CD4-positive, alpha-beta memory T cell (primary cell): ENCODE data around the gene BORCS6. TPM values are rescaled to one million over a fixed set of nuclear protein-coding genes. Genes with fewer than 3 reads are reported as not detected.
A peak's percentile ranks its signal among the peaks of the same experiment; 100 is the strongest.

Experiments used
- CTCF ChIA-PET: fragments of 350-600 bp; sonication (Branson Sonifier 250); formaldehyde crosslinking; loops from one replicate; lab custom pipeline; 2021; ENCODE audit warnings: inconsistent platforms; ENCODE audit not compliant: partially characterized antibody; lab: Charles Lee
- POLR2A ChIA-PET: fragments of 350-600 bp; sonication (Branson Sonifier 250); formaldehyde crosslinking; loops from one replicate; lab custom pipeline; 2021; ENCODE audit not compliant: partially characterized antibody; lab: Charles Lee
- DNase-seq, 5 donors: peaks; one replicate each; pipeline versions ENCODE4 v3.0.0 to v3.0.0-alpha.2; 2020 to 2022; ENCODE audit warnings: mixed read lengths in 1 of 5
- H3K27ac ChIP-seq: one replicate; pipeline ENCODE4 v1.7.0; 2013; ENCODE audit warnings: low read depth, low read length
- H3K27me3 ChIP-seq: 2 replicates; pipeline ENCODE4 v1.7.0; 2013; ENCODE audit warnings: mild to moderate bottlenecking, low read length, moderate library complexity; ENCODE audit not compliant: insufficient read depth
- H3K36me3 ChIP-seq: 2 replicates; pipeline ENCODE4 v1.7.0; 2013; ENCODE audit warnings: mild to moderate bottlenecking, low read length, moderate library complexity; ENCODE audit not compliant: insufficient read depth
- H3K4me1 ChIP-seq: 2 replicates; pipeline ENCODE4 v1.7.0; 2013; ENCODE audit warnings: mild to moderate bottlenecking, low read length, moderate library complexity; ENCODE audit not compliant: insufficient read depth
- H3K4me3 ChIP-seq, 2 donors: one replicate each; pipeline ENCODE4 v1.7.0; 2013; ENCODE audit warnings: low read length in 2 of 2, mild to moderate bottlenecking in 1 of 2
- H3K9me3 ChIP-seq, 2 donors: one replicate each; pipeline ENCODE4 v1.7.0; 2013; ENCODE audit warnings: low read length in 2 of 2, control low read depth in 1 of 2; ENCODE audit not compliant: control insufficient read depth in 1 of 2
- H3K27ac Mint-ChIP-seq, 7 donors: one replicate each; pipeline ENCODE4 v1.8.0; 2020 to 2021; ENCODE audit warnings: mixed read lengths in 7 of 7, mild to moderate bottlenecking in 6 of 7, inconsistent platforms in 3 of 7, moderate library complexity in 3 of 7
- H3K27me3 Mint-ChIP-seq, 2 donors: one replicate each; pipeline ENCODE4 v1.8.0; 2020 to 2021; ENCODE audit warnings: mixed read lengths in 2 of 2
- H3K36me3 Mint-ChIP-seq, 2 donors: one replicate each; pipeline ENCODE4 v1.8.0; 2020 to 2021; ENCODE audit warnings: mixed read lengths in 2 of 2, inconsistent platforms in 1 of 2, mild to moderate bottlenecking in 1 of 2
- H3K4me1 Mint-ChIP-seq, 4 donors: one replicate each; pipeline ENCODE4 v1.8.0; 2020 to 2021; ENCODE audit warnings: mixed read lengths in 4 of 4, mild to moderate bottlenecking in 1 of 4
- H3K4me3 Mint-ChIP-seq, 8 donors: one replicate each; pipeline ENCODE4 v1.8.0; 2020 to 2021; ENCODE audit warnings: mixed read lengths in 8 of 8, mild to moderate bottlenecking in 7 of 8, moderate library complexity in 6 of 8, inconsistent platforms in 3 of 8
- H3K9me3 Mint-ChIP-seq, 8 donors: one replicate each; pipeline ENCODE4 v1.8.0; 2020 to 2021; ENCODE audit warnings: mixed read lengths in 8 of 8, mild to moderate bottlenecking in 5 of 8, inconsistent platforms in 3 of 8, moderate library complexity in 1 of 8
- intact Hi-C: fragments of 100-400 bp; cut with micrococcal nuclease; formaldehyde crosslinking; loops from one replicate; pipeline ENCODE4 v1.15.1; 2023
- polyA plus RNA-seq, 2 donors: library from polyadenylated mRNA; unstranded; fragments of 300-500 nt; fragmentation: Illumina TruSeq; gene quantifications; one replicate each; pipeline ENCODE4 v1.2.3, GENCODE V29; 2021
- total RNA-seq, 2 experiments: library from RNA; stranded (reverse); gene quantifications; one replicate each; pipeline ENCODE4 v1.2.3, GENCODE V29; 2021

BORCS6 gene
- total and polyA plus RNA-seq, 4 experiments from 2014 or later: 13.3 to 21.9 (median 19.3) TPM

GRCh38 chr17:8212312-8213180 lies 22.6 kb upstream of the BORCS6 start:
- intact Hi-C loops: no loop called here
- Mint-ChIP-seq H3K27me3 (no peaks in the 10 kb centered on the region), H3K4me3 (no peak overlapping the region), H3K36me3 (no peaks in the 10 kb centered on the region), H3K4me1 (peaks cover 13 to 21% (median 16%) of the 10 kb centered on the region in 4 donors), H3K27ac (peak overlapping the region in 1 of 7 donors; percentile 82), H3K9me3 (peaks cover 0 to 2% (median 0%) of the 10 kb centered on the region in 8 donors)
- no peaks in the 10 kb centered on the region for H3K9me3 ChIP-seq
- H3K27me3 ChIP-seq: no peaks in the 10 kb centered on the region
- peaks cover 15% of the 10 kb centered on the region for H3K4me1 ChIP-seq
- no peak for DNase-seq
- H3K4me3 ChIP-seq: no peak overlapping the region
- CTCF ChIA-PET: interaction anchor here (1.2 to 1.8 kb wide), 2 partner anchors 18 to 89 kb away, joined by 3 read pairs; no protein-coding TSS in a partner anchor
- no peaks in the 10 kb centered on the region for H3K36me3 ChIP-seq
- POLR2A ChIA-PET: interaction anchor here (1.0 to 5.0 kb wide), 7 partner anchors 10 to 94 kb away, joined by 3 to 74 read pairs (median 15); partner anchors contain the start of genes ALOXE3, BORCS6 and CTC1
- no peak overlapping the region for H3K27ac ChIP-seq

DNA sequence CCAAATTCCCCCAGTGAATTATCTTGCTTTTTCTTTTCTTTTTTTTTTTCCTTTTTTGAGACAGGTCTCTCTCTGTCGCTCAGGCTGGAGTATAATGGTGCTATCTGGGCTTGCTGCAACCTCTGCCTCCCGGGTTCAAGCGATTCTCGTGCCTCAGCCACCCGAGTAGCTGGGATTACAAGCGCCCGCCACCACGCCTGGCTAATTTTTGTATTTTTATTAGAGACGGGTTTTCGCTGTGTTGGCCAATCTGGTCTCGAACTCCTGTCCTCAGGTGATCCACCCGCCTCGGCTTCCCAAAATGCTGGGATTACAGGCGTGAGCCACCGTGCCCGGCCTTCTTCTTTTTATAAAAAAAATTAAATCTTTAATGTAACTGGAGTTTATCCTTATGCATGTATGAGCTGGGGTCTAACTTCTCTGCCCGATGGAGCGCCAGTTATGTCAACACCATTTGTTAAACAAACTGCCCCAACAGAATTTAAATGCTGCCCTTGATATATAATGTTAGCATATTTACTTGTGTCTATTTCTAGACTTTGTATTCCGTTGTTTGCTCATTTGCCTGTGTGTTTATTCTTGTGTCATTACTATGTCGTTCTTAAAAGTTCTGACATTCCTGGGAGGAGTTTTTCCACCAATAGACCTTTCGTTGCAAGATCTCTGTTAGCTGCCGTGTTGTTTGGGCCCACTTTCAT lies 20.9 kb upstream of the BORCS6 start:
- Mint-ChIP-seq H3K27me3 (no peaks in the 10 kb centered on the region), H3K36me3 (no peaks in the 10 kb centered on the region), H3K9me3 (peaks cover 0 to 2% (median 0%) of the 10 kb centered on the region in 8 donors), H3K27ac (peak overlapping the region; percentile 82 to 95 (median 94)), H3K4me3 (peak overlapping the region; percentile 85 to 96 (median 92)), H3K4me1 (peaks cover 13 to 21% (median 17%) of the 10 kb centered on the region in 4 donors)
- intact Hi-C loops: loop anchor here (1.0 kb wide), 3 partner anchors 11 to 24 kb away; no protein-coding TSS in a partner anchor
- Histone ChIP-seq H3K9me3 (no peaks in the 10 kb centered on the region), H3K27ac (peak overlapping the region; percentile 69), H3K36me3 (no peaks in the 10 kb centered on the region), H3K4me3 (peak overlapping the region; percentile 71 to 83), H3K27me3 (no peaks in the 10 kb centered on the region), H3K4me1 (peaks cover 15% of the 10 kb centered on the region)
- CTCF ChIA-PET: interaction anchor here (0.9 to 1.8 kb wide), 7 partner anchors 10 to 117 kb away, joined by 3 to 6 read pairs (median 4); partner anchors contain the start of genes ALOXE3 and SLC25A35
- POLR2A ChIA-PET: interaction anchor here (0.6 to 5.0 kb wide), 23 partner anchors 8 to 92 kb away, joined by 3 to 74 read pairs (median 5); partner anchors contain the start of genes ALOXE3, BORCS6, CTC1 and PFAS
- DNase-seq: no peak

DNA sequence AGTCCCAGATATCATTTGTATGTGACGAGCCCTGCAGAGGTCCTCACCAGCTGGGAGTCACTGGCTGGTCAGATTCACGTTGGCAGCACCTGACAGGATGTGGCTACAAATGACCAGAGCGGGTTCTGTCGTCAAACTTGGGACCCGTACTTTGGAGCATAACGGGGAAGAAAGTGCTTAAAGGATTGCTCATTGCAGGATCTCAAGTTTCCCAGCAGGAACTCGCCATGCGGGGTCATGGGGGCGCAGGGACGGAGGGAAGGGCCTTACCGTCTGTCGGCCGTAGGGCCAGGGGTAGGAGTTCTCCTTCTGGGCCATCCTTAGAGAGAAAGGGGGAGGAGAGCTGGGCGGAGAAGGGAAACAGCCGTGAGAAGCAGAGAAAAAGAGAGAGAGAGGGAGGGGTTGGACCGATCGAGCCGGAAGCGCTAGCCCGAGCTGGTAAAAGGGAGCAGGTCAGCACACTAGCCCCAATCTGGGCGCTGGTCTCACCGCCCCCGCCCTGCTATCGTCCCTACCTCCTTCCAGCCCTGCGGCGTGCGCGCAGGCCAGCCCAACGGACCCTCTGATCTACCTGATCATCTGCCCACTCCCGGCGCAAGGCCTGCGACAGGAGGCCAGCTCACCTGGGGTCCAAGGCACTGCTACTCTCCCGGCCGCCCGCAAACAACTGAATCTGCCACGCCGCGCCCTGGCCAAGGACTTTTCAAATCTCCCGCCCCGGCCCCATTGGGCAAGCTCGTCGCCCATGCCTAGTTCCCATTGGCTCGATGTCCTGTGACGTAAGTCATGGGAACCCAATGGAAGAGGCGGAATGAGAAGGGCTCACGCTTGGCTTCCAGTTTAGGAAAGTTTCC lies 20.2 kb upstream of the BORCS6 start, which contains the start of gene AURKB:
AURKB (minus strand) TSS at position 669 of the 854 bp plus-strand sequence; CDS start at position 318, 351 bp downstream.
- Histone ChIP-seq H3K36me3 (no peaks in the 10 kb centered on the region), H3K27ac (peak within 1 kb of the TSS; percentile 69), H3K4me3 (peak within 1 kb of the TSS; percentile 71 to 83), H3K9me3 (no peaks in the 10 kb centered on the region), H3K4me1 (peaks cover 15% of the 10 kb centered on the region), H3K27me3 (no peaks in the 10 kb centered on the region)
- Mint-ChIP-seq H3K9me3 (peaks cover 0 to 2% (median 0%) of the 10 kb centered on the region in 8 donors), H3K36me3 (no peaks in the 10 kb centered on the region), H3K27ac (peak within 1 kb of the TSS; percentile 82 to 95 (median 94)), H3K4me3 (peak within 1 kb of the TSS; percentile 85 to 96 (median 92)), H3K27me3 (no peaks in the 10 kb centered on the region), H3K4me1 (peaks cover 13 to 21% (median 17%) of the 10 kb centered on the region in 4 donors)
- CTCF ChIA-PET: interaction anchor here (0.9 to 1.8 kb wide), 7 partner anchors 11 to 116 kb away, joined by 3 to 6 read pairs (median 4); partner anchors contain the start of genes ALOXE3 and SLC25A35
- peak; percentile 90 to 98 (median 90) for DNase-seq
- intact Hi-C loops: loop anchor here (1.0 kb wide), 3 partner anchors 10 to 23 kb away; no protein-coding TSS in a partner anchor
- POLR2A ChIA-PET: interaction anchor here (0.6 to 5.0 kb wide), 22 partner anchors 9 to 353 kb away, joined by 3 to 74 read pairs (median 6); partner anchors contain the start of genes ALOXE3, BORCS6, CTC1 and NAA38

- ChIA-PET CTCF (interaction anchor here (0.9 to 1.5 kb wide), 4 partner anchors 12 to 96 kb away, joined by 3 read pairs; no protein-coding TSS in a partner anchor), POLR2A (interaction anchor here (1.0 to 3.3 kb wide), 2 partner anchors 15 to 33 kb away, joined by 4 to 24 read pairs; no protein-coding TSS in a partner anchor)
- intact Hi-C loops: no loop called here
- Mint-ChIP-seq H3K36me3 (no peaks in the 10 kb centered on the region), H3K9me3 (no peaks in the 10 kb centered on the region), H3K4me3 (peak overlapping the region in 1 of 8 donors; percentile 54), H3K4me1 (peaks cover 13 to 20% (median 17%) of the 10 kb centered on the region in 4 donors), H3K27ac (peak overlapping the region in 1 of 7 donors; percentile 35), H3K27me3 (no peaks in the 10 kb centered on the region)
- Histone ChIP-seq H3K4me1 (peaks cover 15% of the 10 kb centered on the region), H3K36me3 (no peaks in the 10 kb centered on the region), H3K9me3 (no peaks in the 10 kb centered on the region), H3K27me3 (no peaks in the 10 kb centered on the region), H3K27ac (no peak overlapping the region), H3K4me3 (no peak overlapping the region)
- DNase-seq: no peak
Observed at GRCh38 chr17:8206536-8206935, 16.6 kb upstream of the BORCS6 start.

DNA sequence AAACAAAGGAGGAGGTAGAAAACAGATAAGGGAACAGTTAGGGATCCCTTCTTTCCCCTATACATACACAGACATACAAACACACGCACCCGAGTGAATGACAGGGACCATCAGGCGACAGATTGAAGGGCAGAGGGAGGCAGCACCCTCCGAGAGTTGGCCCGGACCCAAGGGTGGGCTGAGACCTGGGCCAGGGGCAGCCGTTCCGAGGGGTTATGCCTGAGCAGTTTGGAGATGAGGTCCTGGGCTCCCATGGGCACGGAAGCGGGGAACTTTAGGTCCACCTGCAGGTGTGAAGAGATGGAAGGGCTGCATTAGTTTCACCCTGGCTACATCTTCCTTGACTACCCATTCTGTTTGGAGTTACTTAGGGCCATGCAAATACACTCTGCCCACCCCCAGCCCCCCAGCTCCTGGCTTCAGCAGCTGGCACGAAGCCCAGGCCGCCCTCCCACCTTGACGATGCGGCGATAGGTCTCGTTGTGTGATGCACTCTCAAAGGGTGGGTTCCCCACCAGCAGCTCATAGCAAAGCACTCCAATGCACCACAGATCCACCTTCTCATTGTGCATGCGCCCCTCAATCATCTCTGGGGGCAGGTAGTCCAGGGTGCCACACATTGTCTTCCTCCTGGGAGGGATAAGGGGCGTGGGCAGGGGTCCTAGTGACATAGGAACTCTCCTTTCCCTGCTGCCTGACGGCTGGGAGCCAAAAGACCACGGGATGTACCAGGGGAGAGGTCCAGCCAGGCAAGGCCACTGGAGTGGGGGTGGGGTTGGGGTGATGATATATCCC lies 15.0 kb upstream of the BORCS6 start:
- Mint-ChIP-seq H3K27me3 (peaks cover 0 to 1% of the 10 kb centered on the region in 2 donors), H3K36me3 (peaks cover 0 to 2% of the 10 kb centered on the region in 2 donors), H3K27ac (peak overlapping the region in 2 of 7 donors; percentile 9 to 43), H3K4me1 (peaks cover 7 to 8% (median 7%) of the 10 kb centered on the region in 4 donors), H3K4me3 (no peak overlapping the region), H3K9me3 (no peaks in the 10 kb centered on the region)
- DNase-seq: no peak
- Histone ChIP-seq H3K36me3 (no peaks in the 10 kb centered on the region), H3K9me3 (no peaks in the 10 kb centered on the region), H3K4me3 (no peak overlapping the region), H3K27me3 (no peaks in the 10 kb centered on the region), H3K4me1 (peaks cover 9% of the 10 kb centered on the region), H3K27ac (no peak overlapping the region)
- ChIA-PET CTCF (interaction anchor here (0.6 to 1.5 kb wide), 4 partner anchors 12 to 96 kb away, joined by 3 to 4 read pairs (median 4); partner anchors contain the start of gene BORCS6), POLR2A (interaction anchor here (0.9 to 1.4 kb wide), 2 partner anchors 16 to 42 kb away, joined by 3 to 4 read pairs; no protein-coding TSS in a partner anchor)
- intact Hi-C loops: no loop called here
